ENCODE results near the gene LARGE1. TPM values are rescaled to one million over a fixed set of nuclear protein-coding genes. Genes with fewer than 3 reads are reported as not detected.

The LARGE1 gene
- total and polyA plus RNA-seq, 2 of the 8 experiments (the other 6 are each of a cell fraction or from before 2014, with no cell fraction given), result 43.7 to 83.0 TPM

- TF ChIP-seq FOSL1 (IDR thresholded peaks at IDR 0.05; ENCODE audit: insufficient read depth, low read depth, low read length), result no peak
- no peak for TF ChIP-seq NANOG (IDR thresholded peaks at IDR 0.05; ENCODE audit: insufficient read depth, low read depth, low read length, poor library complexity, severe bottlenecking)
- TF ChIP-seq JUN (IDR thresholded peaks at IDR 0.05; ENCODE audit: low read depth, low read length), result no peak
- TF ChIP-seq JUND (IDR thresholded peaks at IDR 0.05; ENCODE audit: low read length), result no peak
- no peak for TF ChIP-seq CBX5 (IDR thresholded peaks at IDR 0.05; ENCODE audit: low read depth, low read length)
- TF ChIP-seq HDAC2 (IDR thresholded peaks at IDR 0.05; ENCODE audit: borderline replicate concordance in 1 of 2, low read depth in 2 of 2, low read length in 2 of 2), result no peak
- TF ChIP-seq, protein P1, sequence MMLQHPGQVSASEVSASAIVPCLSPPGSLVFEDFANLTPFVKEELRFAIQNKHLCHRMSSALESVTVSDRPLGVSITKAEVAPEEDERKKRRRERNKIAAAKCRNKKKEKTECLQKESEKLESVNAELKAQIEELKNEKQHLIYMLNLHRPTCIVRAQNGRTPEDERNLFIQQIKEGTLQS (IDR thresholded peaks at IDR 0.05; ENCODE audit: insufficient read depth, low read depth, low read length), result no peak
These were observed 406.6 kb downstream of the LARGE1 start (continued) for GRCh38 chr22:33513388-33514338.
